ENCODE measurements around the gene POF1B.

DNA sequence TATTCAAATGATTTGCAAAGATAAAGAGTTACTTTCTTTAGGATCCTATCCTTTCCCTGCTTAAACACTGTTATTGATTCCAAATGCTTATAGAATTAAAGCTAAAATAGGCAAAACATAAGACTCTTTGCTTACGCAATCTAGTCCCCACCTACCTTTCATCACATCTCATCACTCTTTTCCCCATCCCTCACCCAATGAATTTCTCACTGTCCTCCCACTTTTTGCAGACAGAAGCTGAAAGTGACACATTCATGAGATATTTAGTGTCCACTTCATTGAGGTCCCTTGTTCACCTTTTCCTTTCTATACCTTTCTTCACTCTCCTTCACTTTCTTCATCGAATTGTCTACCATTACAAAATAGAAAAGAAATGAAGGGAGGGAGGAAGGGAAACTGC is 136.3 kb downstream of the POF1B start:
- no peak for TF ChIP-seq POLR2A (IDR thresholded peaks at IDR 0.05)
- TF ChIP-seq, protein P1, sequence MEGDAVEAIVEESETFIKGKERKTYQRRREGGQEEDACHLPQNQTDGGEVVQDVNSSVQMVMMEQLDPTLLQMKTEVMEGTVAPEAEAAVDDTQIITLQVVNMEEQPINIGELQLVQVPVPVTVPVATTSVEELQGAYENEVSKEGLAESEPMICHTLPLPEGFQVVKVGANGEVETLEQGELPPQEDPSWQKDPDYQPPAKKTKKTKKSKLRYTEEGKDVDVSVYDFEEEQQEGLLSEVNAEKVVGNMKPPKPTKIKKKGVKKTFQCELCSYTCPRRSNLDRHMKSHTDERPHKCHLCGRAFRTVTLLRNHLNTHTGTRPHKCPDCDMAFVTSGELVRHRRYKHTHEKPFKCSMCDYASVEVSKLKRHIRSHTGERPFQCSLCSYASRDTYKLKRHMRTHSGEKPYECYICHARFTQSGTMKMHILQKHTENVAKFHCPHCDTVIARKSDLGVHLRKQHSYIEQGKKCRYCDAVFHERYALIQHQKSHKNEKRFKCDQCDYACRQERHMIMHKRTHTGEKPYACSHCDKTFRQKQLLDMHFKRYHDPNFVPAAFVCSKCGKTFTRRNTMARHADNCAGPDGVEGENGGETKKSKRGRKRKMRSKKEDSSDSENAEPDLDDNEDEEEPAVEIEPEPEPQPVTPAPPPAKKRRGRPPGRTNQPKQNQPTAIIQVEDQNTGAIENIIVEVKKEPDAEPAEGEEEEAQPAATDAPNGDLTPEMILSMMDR (IDR thresholded peaks at IDR 0.05) = no peak
